GM12801 (cell line): ENCODE measurements around the gene AGAP3.

ENCODE experiments used
- CTCF ChIP-seq: IDR thresholded peaks from one replicate; pipeline ENCODE4 v1.5.1; 2011; ENCODE audit warnings: control low read depth; ENCODE audit not compliant: insufficient read length; ENCODE audit errors: extremely low read depth

The AGAP3 gene

DNA sequence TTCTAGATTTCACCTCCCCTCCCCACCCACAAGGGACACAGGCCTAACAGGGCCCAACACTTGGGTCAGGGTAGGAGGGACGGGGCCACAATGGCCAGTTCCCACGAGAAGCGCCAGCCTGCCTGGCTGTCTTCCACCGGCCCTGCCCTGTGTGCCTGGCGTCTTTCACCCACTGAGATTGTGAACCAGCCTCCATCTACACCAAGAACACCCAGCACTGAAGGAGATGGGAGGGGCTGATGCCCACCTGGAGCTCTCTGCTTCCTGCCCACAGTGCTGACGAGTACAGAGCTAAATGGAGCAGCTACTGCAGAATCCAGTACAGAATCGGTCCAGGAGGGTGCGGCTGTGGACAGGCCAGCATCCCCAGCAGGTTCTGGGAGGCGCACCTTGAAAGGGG, 40.3 kb upstream of the AGAP3 start:
- no peak for TF ChIP-seq CTCF

- no peak for TF ChIP-seq CTCF
Measured at GRCh38 chr7:151046603-151047573, 39.4 kb upstream of the AGAP3 start.

DNA sequence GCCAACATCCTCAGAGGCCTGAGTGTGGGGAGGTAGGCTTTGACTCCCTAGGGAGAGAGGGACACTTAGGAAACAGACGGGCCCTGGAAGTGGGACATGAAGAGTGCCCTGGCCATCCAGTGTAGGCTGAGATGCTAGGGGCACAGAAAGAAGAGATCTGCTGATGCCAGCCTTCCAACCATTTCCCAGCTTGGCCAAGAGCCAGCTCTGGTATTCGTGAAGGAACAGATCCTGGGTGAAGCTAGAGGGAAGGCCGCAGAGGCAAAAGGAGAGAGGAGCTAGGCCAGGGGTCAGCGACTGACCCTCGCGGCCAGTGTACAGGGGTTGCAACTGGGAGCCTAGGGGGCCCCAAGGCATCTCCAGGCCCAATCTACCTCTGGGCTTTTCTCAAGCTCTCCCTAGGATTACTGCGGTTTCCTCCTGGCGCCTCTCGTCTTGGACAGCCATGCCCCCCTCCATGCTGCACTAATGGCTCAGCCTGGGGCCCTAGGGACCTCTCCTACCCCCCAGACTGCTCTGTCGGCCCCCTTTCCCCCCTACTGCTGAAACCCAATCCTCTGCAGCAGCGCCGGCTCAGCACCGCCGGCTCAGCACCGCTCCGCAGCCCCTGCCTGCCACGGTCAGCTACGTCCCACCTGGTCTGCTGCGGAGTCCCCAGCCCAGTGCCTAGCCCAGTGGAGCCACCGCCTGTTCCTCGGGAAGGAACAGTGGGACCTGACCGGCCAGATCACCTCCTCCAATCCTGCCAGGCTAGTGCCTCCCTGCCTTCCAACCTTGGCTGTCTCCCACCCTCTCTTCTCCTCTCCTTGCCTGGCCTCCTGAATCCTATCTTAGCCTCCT, 38.1 kb upstream of the AGAP3 start, which contains the start of gene ASIC3:
ASIC3 (plus strand) TSS at position 556 of the 840 bp plus-strand sequence. CDS start 355 bp downstream, outside the sequence.
- no peak for TF ChIP-seq CTCF

- no peak for TF ChIP-seq CTCF
Measured at GRCh38 chr7:151048911-151049463, 37.3 kb upstream of the AGAP3 start.

DNA sequence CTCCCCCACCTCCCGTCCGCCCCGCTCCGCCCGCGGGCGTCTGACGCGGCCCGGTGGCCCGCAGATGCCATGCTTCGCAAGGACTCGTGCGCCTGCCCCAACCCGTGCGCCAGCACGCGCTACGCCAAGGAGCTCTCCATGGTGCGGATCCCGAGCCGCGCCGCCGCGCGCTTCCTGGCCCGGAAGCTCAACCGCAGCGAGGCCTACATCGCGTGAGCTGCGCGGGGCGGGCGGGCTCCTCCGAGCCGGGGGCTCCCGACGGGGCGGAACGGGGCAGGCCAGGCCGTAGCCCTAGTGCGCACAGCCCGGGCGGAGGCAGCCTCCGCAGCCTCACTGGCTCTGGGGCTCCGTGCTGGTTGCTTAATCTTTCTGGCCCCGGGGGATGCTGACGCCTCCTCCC, 35.2 kb upstream of the AGAP3 start:
- no peak for TF ChIP-seq CTCF

- no peak for TF ChIP-seq CTCF
Measured at GRCh38 chr7:151053096-151053495, 33.2 kb upstream of the AGAP3 start.

DNA sequence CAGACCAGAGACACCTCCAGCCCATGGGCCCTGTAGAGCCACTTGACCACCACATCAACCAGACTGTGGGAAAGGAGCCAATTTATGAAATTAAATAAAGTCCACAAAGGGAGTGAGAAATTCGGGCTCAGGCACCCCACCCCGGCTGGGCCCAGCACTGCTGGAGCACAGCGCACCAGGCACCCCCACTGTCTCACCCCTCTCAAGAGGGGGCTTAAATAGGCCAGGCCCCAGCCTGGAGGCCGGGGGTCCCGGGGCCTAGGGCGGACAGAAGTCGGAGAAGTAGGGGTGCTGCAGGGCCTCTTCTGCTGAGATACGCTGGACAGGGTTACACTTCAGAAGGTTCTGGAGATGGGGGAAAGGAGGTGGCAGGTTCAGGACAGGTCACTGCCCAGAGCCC, 32.5 kb upstream of the AGAP3 start:
- no peak for TF ChIP-seq CTCF
